ENCODE data around the gene FAM221B. TPM values are rescaled to one million over a fixed set of nuclear protein-coding genes. Genes with fewer than 3 reads are reported as not detected.

The FAM221B gene
- total and polyA plus RNA-seq, 7 donors = not detected

DNA sequence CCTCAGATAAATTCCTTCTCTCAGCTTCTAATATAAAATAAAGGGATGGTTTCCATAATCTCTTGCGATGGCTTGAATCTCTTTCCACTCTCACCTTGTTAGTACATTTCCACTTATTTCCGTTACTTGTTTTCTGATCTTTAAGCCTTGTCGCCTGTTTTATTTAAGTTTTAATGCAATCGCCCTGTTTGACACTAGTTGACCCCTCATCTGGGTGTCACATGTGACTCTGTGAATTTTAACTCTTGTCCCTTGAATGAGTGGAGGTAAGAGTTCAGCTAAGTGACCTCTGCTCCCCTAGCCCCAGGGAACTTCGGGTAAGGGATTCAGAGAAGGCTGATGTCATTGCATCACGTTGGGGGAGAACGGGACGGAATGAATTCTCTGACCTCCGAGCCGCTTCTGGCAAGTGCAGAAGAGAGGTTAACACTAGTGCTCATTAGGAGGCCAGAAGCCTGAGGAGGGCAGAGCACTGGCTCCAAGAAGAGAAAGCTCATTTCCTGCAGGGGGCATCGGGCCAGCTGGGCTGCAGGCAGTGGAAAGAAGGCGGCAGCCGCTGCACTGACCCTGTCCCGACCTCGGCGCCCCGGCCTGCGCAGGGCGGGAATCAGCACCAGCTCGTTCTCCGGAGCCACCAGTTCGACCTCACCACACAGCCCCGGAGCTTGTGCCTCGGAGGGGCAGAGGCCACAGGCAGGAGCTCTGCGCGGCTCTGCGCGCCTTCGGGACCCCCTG lies 14.3 kb downstream of the FAM221B start:
- peaks cover 37% of the 10 kb centered on the region for H3K4me1 ChIP-seq
- WGBS, 3 donors = 6 to 10% (median 7%) methylated on average over 22 to 29 of the region's 29 CpGs
- intact Hi-C loops (cut with DNase I) = loop anchor here in 1 of 2 donors (2.0 kb wide), 1 partner anchor 63 kb away; no protein-coding TSS in a partner anchor

DNA sequence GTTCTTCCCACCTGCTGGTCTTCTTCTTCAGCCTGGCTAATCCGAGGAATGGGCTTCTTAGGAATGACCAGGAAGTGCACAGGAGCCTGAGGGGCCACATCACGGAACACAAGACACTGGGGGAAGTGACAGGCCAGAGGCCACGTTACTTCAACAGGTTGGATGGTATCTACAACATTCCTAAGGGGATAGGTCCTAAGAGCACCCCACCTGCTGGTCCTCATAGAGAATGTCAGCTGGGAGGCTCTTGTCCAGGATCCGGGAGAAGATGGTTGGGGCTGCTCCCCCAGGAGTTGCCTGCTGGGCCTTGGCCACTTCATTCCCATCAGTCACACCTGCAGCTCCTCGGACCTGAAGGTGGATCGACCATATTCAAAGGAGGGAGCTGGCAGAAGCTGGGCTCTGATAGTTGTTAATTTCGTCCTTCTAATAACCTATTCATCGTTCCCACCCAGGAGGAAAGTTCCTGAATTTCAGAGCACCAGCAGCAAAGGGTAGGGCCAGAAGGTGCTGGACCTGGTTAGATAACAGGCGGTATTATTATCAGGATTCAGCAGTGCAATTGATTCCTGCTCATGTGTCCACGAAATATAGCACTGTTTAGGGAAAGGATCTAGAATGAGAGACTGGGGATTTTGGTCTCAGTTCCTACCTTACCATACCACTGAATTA lies 15.0 kb downstream of the FAM221B start:
- peak overlapping the region; percentile 93 for H3K4me3 ChIP-seq
- TF ChIP-seq, protein P1, sequence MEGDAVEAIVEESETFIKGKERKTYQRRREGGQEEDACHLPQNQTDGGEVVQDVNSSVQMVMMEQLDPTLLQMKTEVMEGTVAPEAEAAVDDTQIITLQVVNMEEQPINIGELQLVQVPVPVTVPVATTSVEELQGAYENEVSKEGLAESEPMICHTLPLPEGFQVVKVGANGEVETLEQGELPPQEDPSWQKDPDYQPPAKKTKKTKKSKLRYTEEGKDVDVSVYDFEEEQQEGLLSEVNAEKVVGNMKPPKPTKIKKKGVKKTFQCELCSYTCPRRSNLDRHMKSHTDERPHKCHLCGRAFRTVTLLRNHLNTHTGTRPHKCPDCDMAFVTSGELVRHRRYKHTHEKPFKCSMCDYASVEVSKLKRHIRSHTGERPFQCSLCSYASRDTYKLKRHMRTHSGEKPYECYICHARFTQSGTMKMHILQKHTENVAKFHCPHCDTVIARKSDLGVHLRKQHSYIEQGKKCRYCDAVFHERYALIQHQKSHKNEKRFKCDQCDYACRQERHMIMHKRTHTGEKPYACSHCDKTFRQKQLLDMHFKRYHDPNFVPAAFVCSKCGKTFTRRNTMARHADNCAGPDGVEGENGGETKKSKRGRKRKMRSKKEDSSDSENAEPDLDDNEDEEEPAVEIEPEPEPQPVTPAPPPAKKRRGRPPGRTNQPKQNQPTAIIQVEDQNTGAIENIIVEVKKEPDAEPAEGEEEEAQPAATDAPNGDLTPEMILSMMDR (IDR thresholded peaks at IDR 0.05) = no peak
- H3K27ac ChIP-seq = peak overlapping the region; percentile 97
- H3K4me1 ChIP-seq = peaks cover 37% of the 10 kb centered on the region
- DNase-seq (no peak), ATAC-seq (no peak)
- intact Hi-C loops (cut with DNase I) = loop anchor here in 1 of 2 donors (2.0 kb wide), 1 partner anchor 63 kb away; no protein-coding TSS in a partner anchor
- no peaks in the 10 kb centered on the region for H3K27me3 ChIP-seq (ENCODE audit: insufficient read depth in 3 of 3, low read length in 2 of 3)
- H3K36me3 ChIP-seq (ENCODE audit: insufficient read depth in 1 of 2, low read depth in 1 of 2) = peaks cover 0 to 15% of the 10 kb centered on the region in 2 donors
- WGBS, 3 donors = 66 to 75% (median 69%) methylated on average over 10 of the region's 10 CpGs
- no peaks in the 10 kb centered on the region for H3K9me3 ChIP-seq

More for the DNA sequence above, 14.3 kb downstream of the FAM221B start:
- TF ChIP-seq, protein P1 (IDR thresholded peaks at IDR 0.05) = peak; percentile 23
- DNase-seq (peak; percentile 73 to 88), ATAC-seq (peak; percentile 29 to 54 (median 49))
- Histone ChIP-seq H3K27me3 (ENCODE audit: insufficient read depth in 3 of 3, low read length in 2 of 3) (no peaks in the 10 kb centered on the region), H3K9me3 (no peaks in the 10 kb centered on the region), H3K27ac (peak overlapping the region; percentile 97), H3K4me3 (peak overlapping the region; percentile 93), H3K36me3 (ENCODE audit: insufficient read depth in 1 of 2, low read depth in 1 of 2) (peaks cover 0 to 8% of the 10 kb centered on the region in 2 donors)

DNA sequence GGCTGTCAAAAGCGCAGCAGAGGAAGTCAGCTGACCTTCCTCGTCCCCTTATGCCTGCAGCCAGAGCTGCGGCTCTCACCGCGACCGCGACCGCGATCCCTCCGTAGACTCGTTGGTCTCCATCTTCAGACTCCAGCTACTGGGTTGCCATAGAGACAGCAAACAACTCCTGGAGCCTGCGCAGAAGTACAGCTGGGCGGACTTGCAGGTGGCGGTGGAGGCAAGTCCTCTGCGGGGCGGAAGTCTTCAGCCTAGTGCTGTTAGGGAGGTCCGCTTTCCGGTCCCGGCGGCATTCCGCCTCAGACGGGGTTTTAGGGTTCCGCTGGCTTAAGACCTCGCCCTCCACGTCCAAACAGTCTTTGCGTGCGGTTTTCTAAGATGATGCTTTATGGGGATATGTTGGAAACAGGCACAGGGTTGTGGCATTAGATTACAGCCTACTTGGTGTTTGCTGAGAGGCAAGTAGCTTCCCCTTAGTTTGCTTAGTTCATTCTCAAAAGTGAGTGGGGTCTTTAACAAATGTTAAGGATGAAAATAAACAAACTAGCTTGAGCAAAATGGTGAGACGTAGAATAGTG lies 16.4 kb downstream of the FAM221B start, which contains the start of gene SPAG8:
Gene SPAG8 (minus strand): TSS at position 238 of the 578 bp plus-strand sequence. CDS start 115 bp downstream, at position 123.
- WGBS, 3 donors = 2% methylated on average over 28 of the region's 28 CpGs

DNA sequence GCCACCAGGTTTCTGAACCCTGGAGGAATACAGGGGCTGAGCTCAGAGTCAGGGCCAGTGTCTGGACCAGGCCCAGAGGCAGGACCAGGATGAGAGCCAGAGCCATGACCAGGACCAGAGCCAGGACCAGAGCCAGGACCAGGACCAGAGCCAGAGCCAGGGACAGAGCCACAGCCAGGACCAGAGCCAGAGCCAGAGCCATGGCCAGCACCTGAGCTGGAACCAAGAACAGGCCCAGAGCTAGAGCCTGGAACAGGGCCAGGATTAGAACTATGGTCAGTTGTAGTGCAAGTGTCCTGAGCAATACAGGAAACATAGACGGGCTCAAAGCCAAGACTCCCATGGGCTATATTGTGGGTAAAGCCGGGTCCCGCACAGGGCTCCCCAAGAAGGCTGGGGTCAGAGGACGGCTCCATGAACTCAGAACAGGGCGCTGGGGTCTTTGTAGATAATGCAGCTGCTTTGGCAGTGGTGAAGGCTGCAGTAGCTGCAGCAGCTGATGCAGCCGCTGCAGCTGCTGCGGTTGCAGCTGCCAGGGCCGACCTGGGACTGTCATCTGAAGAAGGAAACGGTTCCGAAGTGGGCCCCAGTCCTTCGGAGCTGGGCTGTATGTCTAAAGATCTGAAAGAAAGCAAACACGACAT lies 17.0 kb downstream of the FAM221B start:
- intact Hi-C loops (cut with DNase I) = loop anchor here in 1 of 2 donors (2.0 kb wide), 1 partner anchor 19 kb away; no protein-coding TSS in a partner anchor
- H3K4me3 ChIP-seq = peak overlapping the region; percentile 69
- TF ChIP-seq, protein P1 (IDR thresholded peaks at IDR 0.05) = no peak
- H3K4me1 ChIP-seq = peaks cover 36% of the 10 kb centered on the region
- DNase-seq = peak in 1 of 2 donors; percentile 67
- no peaks in the 10 kb centered on the region for H3K27me3 ChIP-seq (ENCODE audit: insufficient read depth in 3 of 3, low read length in 2 of 3)
- H3K27ac ChIP-seq = peak overlapping the region; percentile 85
- 3 to 4% (median 3%) methylated on average over 12 of the region's 12 CpGs for WGBS, 3 donors
- ATAC-seq = no peak
- peaks cover 0 to 36% of the 10 kb centered on the region in 2 donors for H3K36me3 ChIP-seq (ENCODE audit: insufficient read depth in 1 of 2, low read depth in 1 of 2)
- H3K9me3 ChIP-seq = no peaks in the 10 kb centered on the region

More for the DNA sequence above, 16.4 kb downstream of the FAM221B start, which contains the start of gene SPAG8:
- Histone ChIP-seq H3K4me3 (peak within 1 kb of the TSS; percentile 69), H3K27me3 (ENCODE audit: insufficient read depth in 3 of 3, low read length in 2 of 3) (no peaks in the 10 kb centered on the region), H3K9me3 (no peaks in the 10 kb centered on the region), H3K27ac (peak within 1 kb of the TSS; percentile 85), H3K36me3 (ENCODE audit: insufficient read depth in 1 of 2, low read depth in 1 of 2) (peaks cover 0 to 30% of the 10 kb centered on the region in 2 donors), H3K4me1 (peaks cover 37% of the 10 kb centered on the region)
- TF ChIP-seq, protein P1 (IDR thresholded peaks at IDR 0.05) = no peak
- DNase-seq = peak; percentile 93 to 97
- intact Hi-C loops (cut with DNase I) = no loop called here
- ATAC-seq = peak; percentile 70 to 75 (median 74)
